GM18498 (cell line): ENCODE measurements around the gene AIF1.

Experiments
- ATAC-seq: cut with Tn5 transposase; IDR thresholded peaks from one replicate; pipeline ENCODE4 v1.9.1; 2021; ENCODE audit warnings: mild to moderate bottlenecking, moderate library complexity; ENCODE audit not compliant: unreplicated experiment

Gene AIF1

GRCh38 chr6:31620586-31621319, 5.7 kb downstream of the AIF1 start, which contains the start of gene PRRC2A:
Gene PRRC2A, plus strand, starts transcription at chr6:31620715. Its CDS starts 2,075 bp downstream, at chr6:31622790.
- peak; percentile 58 for ATAC-seq

- ATAC-seq: no peak
Measured at GRCh38 chr6:31621320-31621939, 6.4 kb downstream of the AIF1 start.

- no peak for ATAC-seq
Measured at GRCh38 chr6:31621991-31622390, 7.0 kb downstream of the AIF1 start.

- no peak for ATAC-seq
Measured at GRCh38 chr6:31622684-31623091, 7.7 kb downstream of the AIF1 start.

GRCh38 chr6:31624070-31624469, 9.0 kb downstream of the AIF1 start:
- no peak for ATAC-seq

- no peak for ATAC-seq
Measured at GRCh38 chr6:31626952-31627351, 11.9 kb downstream of the AIF1 start.

- ATAC-seq: no peak
Measured at GRCh38 chr6:31627690-31628287, 12.8 kb downstream of the AIF1 start.

GRCh38 chr6:31629014-31629413, 14.0 kb downstream of the AIF1 start:
- no peak for ATAC-seq

GRCh38 chr6:31630177-31630934, 15.3 kb downstream of the AIF1 start:
- no peak for ATAC-seq

- ATAC-seq: no peak
Measured at GRCh38 chr6:31631209-31631608, 16.2 kb downstream of the AIF1 start.

GRCh38 chr6:31631681-31632278, 16.7 kb downstream of the AIF1 start:
- ATAC-seq: no peak

- ATAC-seq: no peak
Measured at GRCh38 chr6:31632279-31632946, 17.4 kb downstream of the AIF1 start.

GRCh38 chr6:31633447-31633846, 18.4 kb downstream of the AIF1 start:
- no peak for ATAC-seq

- ATAC-seq: no peak
Measured at GRCh38 chr6:31634131-31634530, 19.1 kb downstream of the AIF1 start.

GRCh38 chr6:31634969-31635575, 20.0 kb downstream of the AIF1 start:
- ATAC-seq: no peak

- ATAC-seq: no peak
Measured at GRCh38 chr6:31636698-31637596, 21.9 kb downstream of the AIF1 start.

- no peak for ATAC-seq
Measured at GRCh38 chr6:31639043-31639442, 24.0 kb downstream of the AIF1 start.

- no peak for ATAC-seq
Measured at GRCh38 chr6:31639449-31639861, 24.4 kb downstream of the AIF1 start.

GRCh38 chr6:31640612-31641011, 25.6 kb downstream of the AIF1 start:
- ATAC-seq: no peak
